NT2/D1 (cell line): ENCODE measurements around the gene RAP1GAP2.
"Not testable (repeated sequence)": the region's sequence is repeated elsewhere in the genome, so short reads cannot be mapped to it uniquely, and the experiment has no call there.

Experiments
- YY1 ChIP-seq: IDR thresholded peaks from 2 replicates; pipeline ENCODE4 v1.6.1; 2011; ENCODE audit not compliant: insufficient read length, insufficient read depth
- ZNF274 ChIP-seq: IDR thresholded peaks from 2 replicates; pipeline ENCODE4 v1.6.1; 2011; ENCODE audit warnings: mild to moderate bottlenecking, low read depth, low read length

GRCh38 chr17:2819294-2819693 is 23.1 kb downstream of the RAP1GAP2 start:
- not testable (repeated sequence) for TF ChIP-seq ZNF274, YY1
